ENCODE data around the gene TNFSF13B. TPM values are rescaled to one million over a fixed set of nuclear protein-coding genes. Genes with fewer than 3 reads are reported as not detected.

The TNFSF13B gene
- total RNA-seq, 1 experiment from 2014 or later, result 9.2 TPM

- H3K9me3 ChIP-seq (ENCODE audit: low read depth, low read length, poor library complexity, severe bottlenecking), result no peaks in the 10 kb centered on the region
- no peak overlapping the region for H3K4me3 ChIP-seq (ENCODE audit: low read depth, low read length, poor library complexity, severe bottlenecking)
- CTCF ChIA-PET, result no interaction called here
- TF ChIP-seq, protein P1, sequence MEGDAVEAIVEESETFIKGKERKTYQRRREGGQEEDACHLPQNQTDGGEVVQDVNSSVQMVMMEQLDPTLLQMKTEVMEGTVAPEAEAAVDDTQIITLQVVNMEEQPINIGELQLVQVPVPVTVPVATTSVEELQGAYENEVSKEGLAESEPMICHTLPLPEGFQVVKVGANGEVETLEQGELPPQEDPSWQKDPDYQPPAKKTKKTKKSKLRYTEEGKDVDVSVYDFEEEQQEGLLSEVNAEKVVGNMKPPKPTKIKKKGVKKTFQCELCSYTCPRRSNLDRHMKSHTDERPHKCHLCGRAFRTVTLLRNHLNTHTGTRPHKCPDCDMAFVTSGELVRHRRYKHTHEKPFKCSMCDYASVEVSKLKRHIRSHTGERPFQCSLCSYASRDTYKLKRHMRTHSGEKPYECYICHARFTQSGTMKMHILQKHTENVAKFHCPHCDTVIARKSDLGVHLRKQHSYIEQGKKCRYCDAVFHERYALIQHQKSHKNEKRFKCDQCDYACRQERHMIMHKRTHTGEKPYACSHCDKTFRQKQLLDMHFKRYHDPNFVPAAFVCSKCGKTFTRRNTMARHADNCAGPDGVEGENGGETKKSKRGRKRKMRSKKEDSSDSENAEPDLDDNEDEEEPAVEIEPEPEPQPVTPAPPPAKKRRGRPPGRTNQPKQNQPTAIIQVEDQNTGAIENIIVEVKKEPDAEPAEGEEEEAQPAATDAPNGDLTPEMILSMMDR (conservative IDR thresholded peaks at IDR 0.05; ENCODE audit: low read depth, low read length), result no peak
- no peak for TF ChIP-seq EZH2 (IDR thresholded peaks at IDR 0.05; ENCODE audit: borderline replicate concordance, low read depth, low read length, poor library complexity, severe bottlenecking)
- H3K27ac ChIP-seq (ENCODE audit: low read depth, low read length, poor library complexity, severe bottlenecking), result no peak overlapping the region
- H3K36me3 ChIP-seq (ENCODE audit: insufficient read depth, low read length, poor library complexity, severe bottlenecking), result no peaks in the 10 kb centered on the region
- H3K27me3 ChIP-seq (replicated peaks; ENCODE audit: insufficient read depth, low read depth, low read length, poor library complexity), result no peaks in the 10 kb centered on the region
- POLR2A ChIA-PET (ENCODE audit: low non-redundant PET), result no interaction called here
- peaks cover 31% of the 10 kb centered on the region for H3K4me1 ChIP-seq (ENCODE audit: insufficient read depth, low read length, poor library complexity, severe bottlenecking)
- DNase-seq (ENCODE audit: low spot score), result peak; percentile 26
- no TSS peak for BruUV-seq (replicated peaks)
- intact Hi-C loops (cut with micrococcal nuclease; ENCODE audit: unreplicated experiment), result no loop called here
Observed at GRCh38 chr13:108273429-108274118, 4.1 kb downstream of the TNFSF13B start.

DNA sequence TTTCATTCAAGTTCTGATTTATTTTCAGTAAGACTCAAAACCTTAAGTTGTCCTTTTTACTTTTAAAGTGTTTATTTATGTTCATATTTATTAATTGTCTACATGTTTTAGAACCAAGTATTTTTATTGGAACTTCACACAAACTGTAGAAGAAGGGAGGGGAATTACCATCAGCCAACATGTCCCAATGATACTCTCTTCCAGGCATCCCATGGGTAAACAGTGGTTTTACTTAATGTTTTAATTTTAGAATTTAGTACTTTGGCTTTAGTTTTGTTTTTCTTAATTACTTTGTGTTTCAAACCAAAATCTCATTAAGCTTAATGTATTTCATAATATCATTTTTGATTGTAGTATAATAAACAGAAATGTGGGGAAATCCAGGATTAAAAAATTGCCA lies 5.2 kb downstream of the TNFSF13B start:
- intact Hi-C loops (cut with micrococcal nuclease; ENCODE audit: unreplicated experiment), result no loop called here
- no TSS peak for BruUV-seq (replicated peaks)
- POLR2A ChIA-PET (ENCODE audit: low non-redundant PET), result no interaction called here
- Histone ChIP-seq H3K36me3 (ENCODE audit: insufficient read depth, low read length, poor library complexity, severe bottlenecking) (no peaks in the 10 kb centered on the region), H3K27me3 (replicated peaks; ENCODE audit: insufficient read depth, low read depth, low read length, poor library complexity) (no peaks in the 10 kb centered on the region), H3K27ac (ENCODE audit: low read depth, low read length, poor library complexity, severe bottlenecking) (no peak overlapping the region), H3K9me3 (ENCODE audit: low read depth, low read length, poor library complexity, severe bottlenecking) (no peaks in the 10 kb centered on the region), H3K4me3 (ENCODE audit: low read depth, low read length, poor library complexity, severe bottlenecking) (no peak overlapping the region), H3K4me1 (ENCODE audit: insufficient read depth, low read length, poor library complexity, severe bottlenecking) (peaks cover 24% of the 10 kb centered on the region)
- TF ChIP-seq, protein P1 (conservative IDR thresholded peaks at IDR 0.05; ENCODE audit: low read depth, low read length), result no peak
- TF ChIP-seq EZH2 (IDR thresholded peaks at IDR 0.05; ENCODE audit: borderline replicate concordance, low read depth, low read length, poor library complexity, severe bottlenecking), result no peak
- CTCF ChIA-PET, result no interaction called here
- DNase-seq (ENCODE audit: low spot score), result no peak

DNA sequence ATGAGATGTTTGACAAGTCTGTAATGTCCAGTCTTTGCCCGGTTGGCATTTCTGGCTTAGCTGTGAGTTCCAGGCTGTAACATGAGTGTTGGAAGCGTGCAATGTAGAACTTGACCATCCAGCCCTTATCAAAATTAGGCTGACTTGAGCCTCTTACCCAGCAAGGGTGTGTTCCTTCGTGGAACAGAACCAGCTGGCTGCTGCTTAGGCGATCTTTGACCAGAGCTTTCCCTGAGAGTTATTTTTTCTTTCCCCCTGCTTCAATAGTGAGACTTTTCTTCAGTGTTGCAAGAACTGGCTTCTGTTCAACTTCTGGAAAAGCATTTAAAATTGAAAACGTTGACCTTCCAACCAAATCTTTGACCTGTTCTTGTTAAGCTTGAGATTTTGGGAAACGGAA lies 6.5 kb downstream of the TNFSF13B start:
- ChIA-PET CTCF (no interaction called here), POLR2A (ENCODE audit: low non-redundant PET) (no interaction called here)
- peaks cover 16% of the 10 kb centered on the region for H3K4me1 ChIP-seq (ENCODE audit: insufficient read depth, low read length, poor library complexity, severe bottlenecking)
- intact Hi-C loops (cut with micrococcal nuclease; ENCODE audit: unreplicated experiment), result no loop called here
- no TSS peak for BruUV-seq (replicated peaks)
- no peaks in the 10 kb centered on the region for H3K36me3 ChIP-seq (ENCODE audit: insufficient read depth, low read length, poor library complexity, severe bottlenecking)
- no peak overlapping the region for H3K27ac ChIP-seq (ENCODE audit: low read depth, low read length, poor library complexity, severe bottlenecking)
- DNase-seq (ENCODE audit: low spot score), result no peak
- no peaks in the 10 kb centered on the region for H3K9me3 ChIP-seq (ENCODE audit: low read depth, low read length, poor library complexity, severe bottlenecking)
- H3K4me3 ChIP-seq (ENCODE audit: low read depth, low read length, poor library complexity, severe bottlenecking), result no peak overlapping the region
- H3K27me3 ChIP-seq (replicated peaks; ENCODE audit: insufficient read depth, low read depth, low read length, poor library complexity), result no peaks in the 10 kb centered on the region
- no peak for TF ChIP-seq EZH2 (IDR thresholded peaks at IDR 0.05; ENCODE audit: borderline replicate concordance, low read depth, low read length, poor library complexity, severe bottlenecking)
- TF ChIP-seq, protein P1 (conservative IDR thresholded peaks at IDR 0.05; ENCODE audit: low read depth, low read length), result no peak
